GM12892 (cell line): ENCODE results near the gene CEMIP.

Experiments
- POLR2A ChIP-seq: IDR thresholded peaks from 2 replicates; pipeline ENCODE4 v1.6.1; 2011; ENCODE audit warnings: low read depth, low read length, control low read depth
- POLR2AphosphoS5 ChIP-seq: IDR thresholded peaks from 2 replicates; pipeline ENCODE4 v1.6.1; 2011; ENCODE audit warnings: low read depth, low read length, control low read depth
- TAF1 ChIP-seq: IDR thresholded peaks from 2 replicates; pipeline ENCODE4 v1.6.1; 2011; ENCODE audit warnings: low read depth, mild to moderate bottlenecking, control low read depth, low read length, borderline replicate concordance

DNA sequence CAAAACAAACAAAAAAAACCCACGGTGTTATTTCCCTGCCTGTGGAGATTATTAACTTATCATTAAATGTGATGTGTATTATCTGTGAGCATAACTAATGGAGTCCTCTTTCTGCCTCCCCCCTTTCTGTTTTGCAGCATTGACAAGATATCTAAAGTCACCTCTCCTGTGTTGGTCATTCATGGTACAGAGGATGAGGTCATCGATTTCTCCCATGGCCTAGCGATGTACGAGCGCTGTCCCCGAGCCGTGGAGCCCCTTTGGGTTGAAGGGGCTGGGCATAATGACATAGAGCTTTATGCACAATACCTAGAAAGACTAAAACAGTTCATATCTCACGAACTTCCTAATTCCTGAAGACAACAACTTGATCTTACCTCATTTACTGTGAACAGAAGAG is 25.2 kb upstream of the CEMIP start:
- no peak for TF ChIP-seq TAF1
- TF ChIP-seq POLR2A, result no peak
- TF ChIP-seq POLR2AphosphoS5, result no peak
